ENCODE results near the gene LAPTM5.

Gene LAPTM5

GRCh38 chr1:30737357-30738039 lies 20.1 kb downstream of the LAPTM5 start:
- FAIRE-seq (no peak), DNase-seq (ENCODE audit: insufficient read length) (no peak)
- TF ChIP-seq POLR2A (IDR thresholded peaks at IDR 0.05; ENCODE audit: low read depth, low read length) (peak; percentile 40; the same call in 1 of the 2 replicates), POLR2AphosphoS5 (IDR thresholded peaks at IDR 0.05; ENCODE audit: low read depth, low read length) (no peak)

GRCh38 chr1:30735668-30736498 lies 21.7 kb downstream of the LAPTM5 start:
- FAIRE-seq: no peak
- DNase-seq (ENCODE audit: insufficient read length): no peak
- TF ChIP-seq POLR2AphosphoS5 (IDR thresholded peaks at IDR 0.05; ENCODE audit: low read depth, low read length) (peak; percentile 55; the same call in 1 of the 2 replicates), TAF1 (IDR thresholded peaks at IDR 0.05; ENCODE audit: borderline replicate concordance, low read depth, low read length) (no peak)

GRCh38 chr1:30735124-30735523 lies 22.4 kb downstream of the LAPTM5 start:
- no peak for TF ChIP-seq TAF1 (IDR thresholded peaks at IDR 0.05; ENCODE audit: borderline replicate concordance, low read depth, low read length)
- peak; percentile 27; the same call in 1 of the 2 replicates for TF ChIP-seq POLR2A (IDR thresholded peaks at IDR 0.05; ENCODE audit: low read depth, low read length)
- FAIRE-seq (no peak), DNase-seq (ENCODE audit: insufficient read length) (no peak)

GRCh38 chr1:30734580-30734979 lies 23.0 kb downstream of the LAPTM5 start:
- no peak for DNase-seq (ENCODE audit: insufficient read length)
- TF ChIP-seq POLR2AphosphoS5 (IDR thresholded peaks at IDR 0.05; ENCODE audit: low read depth, low read length) (no peak), POLR2A (IDR thresholded peaks at IDR 0.05; ENCODE audit: low read depth, low read length) (no peak), TAF1 (IDR thresholded peaks at IDR 0.05; ENCODE audit: borderline replicate concordance, low read depth, low read length) (no peak)
- FAIRE-seq: no peak

- DNase-seq (ENCODE audit: insufficient read length): no peak
- TF ChIP-seq POLR2AphosphoS5 (IDR thresholded peaks at IDR 0.05; ENCODE audit: low read depth, low read length) (no peak), POLR2A (IDR thresholded peaks at IDR 0.05; ENCODE audit: low read depth, low read length) (no peak), TAF1 (IDR thresholded peaks at IDR 0.05; ENCODE audit: borderline replicate concordance, low read depth, low read length) (no peak)
- FAIRE-seq: no peak
Measured at GRCh38 chr1:30734106-30734505, 23.5 kb downstream of the LAPTM5 start.

- DNase-seq (ENCODE audit: insufficient read length) (no peak), FAIRE-seq (no peak)
- no peak for TF ChIP-seq POLR2AphosphoS5 (IDR thresholded peaks at IDR 0.05; ENCODE audit: low read depth, low read length)
- TF ChIP-seq POLR2A (IDR thresholded peaks at IDR 0.05; ENCODE audit: low read depth, low read length): no peak
- TF ChIP-seq TAF1 (IDR thresholded peaks at IDR 0.05; ENCODE audit: borderline replicate concordance, low read depth, low read length): no peak
Measured at GRCh38 chr1:30733493-30733892, 24.1 kb downstream of the LAPTM5 start.

- DNase-seq (ENCODE audit: insufficient read length) (no peak), FAIRE-seq (peak; percentile 86)
- TF ChIP-seq POLR2A (IDR thresholded peaks at IDR 0.05; ENCODE audit: low read depth, low read length): peak; percentile 71; the same call in 1 of the 2 replicates
- TF ChIP-seq POLR2AphosphoS5 (IDR thresholded peaks at IDR 0.05; ENCODE audit: low read depth, low read length): peak; percentile 74; the same call in 1 of the 2 replicates
- TF ChIP-seq TAF1 (IDR thresholded peaks at IDR 0.05; ENCODE audit: borderline replicate concordance, low read depth, low read length): no peak
Measured at GRCh38 chr1:30732277-30732996, 25.1 kb downstream of the LAPTM5 start.

- no peak for DNase-seq (ENCODE audit: insufficient read length)
- peak; percentile 65 for FAIRE-seq
- no peak for TF ChIP-seq TAF1 (IDR thresholded peaks at IDR 0.05; ENCODE audit: borderline replicate concordance, low read depth, low read length)
- TF ChIP-seq POLR2AphosphoS5 (IDR thresholded peaks at IDR 0.05; ENCODE audit: low read depth, low read length): no peak
- no peak for TF ChIP-seq POLR2A (IDR thresholded peaks at IDR 0.05; ENCODE audit: low read depth, low read length)
Measured at GRCh38 chr1:30731806-30732276, 25.7 kb downstream of the LAPTM5 start.

- peak; percentile 71 for FAIRE-seq
Measured at GRCh38 chr1:30731109-30731805, 26.3 kb downstream of the LAPTM5 start.

GRCh38 chr1:30730346-30731108 lies 27.0 kb downstream of the LAPTM5 start:
- DNase-seq (ENCODE audit: insufficient read length): no peak
- no peak for TF ChIP-seq TAF1 (IDR thresholded peaks at IDR 0.05; ENCODE audit: borderline replicate concordance, low read depth, low read length)
- TF ChIP-seq POLR2A (IDR thresholded peaks at IDR 0.05; ENCODE audit: low read depth, low read length): no peak
- TF ChIP-seq POLR2AphosphoS5 (IDR thresholded peaks at IDR 0.05; ENCODE audit: low read depth, low read length): no peak
- FAIRE-seq: peak; percentile 77

More at GRCh38 chr1:30731109-30731805, 26.3 kb downstream of the LAPTM5 start:
- DNase-seq (ENCODE audit: insufficient read length): no peak
- TF ChIP-seq TAF1 (IDR thresholded peaks at IDR 0.05; ENCODE audit: borderline replicate concordance, low read depth, low read length) (no peak), POLR2AphosphoS5 (IDR thresholded peaks at IDR 0.05; ENCODE audit: low read depth, low read length) (no peak), POLR2A (IDR thresholded peaks at IDR 0.05; ENCODE audit: low read depth, low read length) (no peak)
